Measurements from ENCODE around the gene HNRNPU. TPM values are rescaled to one million over a fixed set of nuclear protein-coding genes. Genes with fewer than 3 reads are reported as not detected.
A peak's percentile ranks its signal among the peaks of the same experiment; 100 is the strongest.

HNRNPU gene
- total RNA-seq, 1 donor from 2014 or later: 856 TPM

DNA sequence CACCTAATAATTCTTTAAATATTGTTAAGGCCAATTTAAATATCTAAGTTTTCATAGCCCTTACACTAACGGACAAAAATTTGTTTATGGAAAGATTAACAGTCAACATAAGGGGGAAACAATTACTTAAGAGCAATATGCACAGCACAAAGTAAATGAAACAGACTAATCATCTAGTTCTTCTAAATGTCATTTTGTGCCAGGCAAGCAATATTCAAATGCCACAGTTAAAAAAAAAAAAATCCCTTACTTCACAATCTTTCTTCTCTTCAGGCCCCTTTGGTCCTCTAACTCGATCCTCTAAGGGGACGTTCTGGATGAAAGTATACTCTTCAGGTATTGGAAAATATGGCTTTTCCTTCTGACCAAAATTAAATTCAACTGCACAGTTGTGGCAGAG, 6.6 kb downstream of the HNRNPU start:
- Mint-ChIP-seq H3K36me3 (peaks cover 65% of the 10 kb centered on the region), H3K27me3 (ENCODE audit: insufficient read depth, low read depth) (no peaks in the 10 kb centered on the region), H3K4me3 (no peak overlapping the region), H3K27ac (no peak overlapping the region), H3K4me1 (peaks cover 30% of the 10 kb centered on the region), H3K9me3 (no peaks in the 10 kb centered on the region)
- peaks cover 100% of the 10 kb centered on the region for H4K20me1 ChIP-seq (ENCODE audit: low read depth)
- TF ChIP-seq EZH2phosphoT487 (IDR thresholded peaks at IDR 0.05) (no peak), EZH2 (IDR thresholded peaks at IDR 0.05) (no peak), CTCF (IDR thresholded peaks at IDR 0.05) (no peak)
- peaks cover 32% of the 10 kb centered on the region for H3K4me1 ChIP-seq
- DNase-seq (ENCODE audit: low spot score): no peak
- peaks cover 80% of the 10 kb centered on the region for H3F3A ChIP-seq (ENCODE audit: low read depth)
- no peak overlapping the region for H3K4me3 ChIP-seq
- H3K9ac ChIP-seq: no peak overlapping the region
- H2AFZ ChIP-seq (replicated peaks): no peak overlapping the region
- H3K9me3 ChIP-seq (ENCODE audit: low read depth): no peaks in the 10 kb centered on the region
- H3K4me2 ChIP-seq: no peak overlapping the region
- peaks cover 100% of the 10 kb centered on the region for H3K79me2 ChIP-seq (ENCODE audit: low read depth)
- H3K27ac ChIP-seq: no peak overlapping the region
- peaks cover 73% of the 10 kb centered on the region for H3K36me3 ChIP-seq
- no peaks in the 10 kb centered on the region for H3K27me3 ChIP-seq

DNA sequence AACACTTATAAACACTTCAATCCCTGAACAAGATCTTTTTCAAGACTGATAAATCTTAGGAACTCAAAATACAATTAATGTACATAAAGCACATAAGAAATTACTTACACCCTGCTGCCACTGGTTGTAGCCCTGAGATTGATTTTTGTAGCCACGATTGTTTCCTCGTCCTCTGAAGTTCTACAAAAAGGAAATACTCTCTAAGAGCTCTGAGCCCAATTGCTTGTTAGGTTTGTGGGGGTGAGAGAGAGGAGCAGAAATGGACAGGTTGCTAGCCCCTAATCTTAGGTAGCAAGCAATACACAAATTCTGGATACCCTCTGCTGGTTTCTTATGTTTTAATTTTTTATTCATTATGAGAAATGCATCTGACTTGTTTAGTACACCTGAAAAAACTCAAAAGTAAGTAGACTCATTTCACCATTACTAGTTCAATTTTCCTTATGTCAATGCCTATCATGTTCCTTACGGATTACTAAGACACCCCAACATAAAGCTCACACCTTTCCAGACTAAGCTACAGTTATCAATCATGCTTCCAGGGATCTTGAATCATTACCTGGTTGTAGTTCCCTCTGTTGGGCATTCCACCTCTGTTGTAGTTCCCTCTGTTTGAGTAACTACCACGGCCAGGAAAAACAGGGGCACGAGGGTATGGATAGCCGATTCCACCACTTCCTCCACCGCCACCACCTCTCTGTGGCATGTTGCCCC, 9.3 kb downstream of the HNRNPU start:
- peaks cover 100% of the 10 kb centered on the region for H3K79me2 ChIP-seq (ENCODE audit: low read depth)
- no peak overlapping the region for H3K4me2 ChIP-seq
- no peak overlapping the region for H3K27ac ChIP-seq
- no peak for DNase-seq (ENCODE audit: low spot score)
- Mint-ChIP-seq H3K27me3 (ENCODE audit: insufficient read depth, low read depth) (no peaks in the 10 kb centered on the region), H3K4me3 (no peak overlapping the region), H3K36me3 (peaks cover 71% of the 10 kb centered on the region), H3K27ac (no peak overlapping the region), H3K4me1 (peaks cover 10% of the 10 kb centered on the region), H3K9me3 (no peaks in the 10 kb centered on the region)
- H3K36me3 ChIP-seq: peaks cover 80% of the 10 kb centered on the region
- no peaks in the 10 kb centered on the region for H3K9me3 ChIP-seq (ENCODE audit: low read depth)
- TF ChIP-seq EZH2 (IDR thresholded peaks at IDR 0.05) (no peak), CTCF (IDR thresholded peaks at IDR 0.05) (no peak), EZH2phosphoT487 (IDR thresholded peaks at IDR 0.05) (no peak)
- H3K9ac ChIP-seq: no peak overlapping the region
- H3F3A ChIP-seq (ENCODE audit: low read depth): peaks cover 91% of the 10 kb centered on the region
- H2AFZ ChIP-seq (replicated peaks): no peak overlapping the region
- H4K20me1 ChIP-seq (ENCODE audit: low read depth): peaks cover 100% of the 10 kb centered on the region
- peaks cover 17% of the 10 kb centered on the region for H3K4me1 ChIP-seq
- H3K27me3 ChIP-seq: no peaks in the 10 kb centered on the region
- no peak overlapping the region for H3K4me3 ChIP-seq

DNA sequence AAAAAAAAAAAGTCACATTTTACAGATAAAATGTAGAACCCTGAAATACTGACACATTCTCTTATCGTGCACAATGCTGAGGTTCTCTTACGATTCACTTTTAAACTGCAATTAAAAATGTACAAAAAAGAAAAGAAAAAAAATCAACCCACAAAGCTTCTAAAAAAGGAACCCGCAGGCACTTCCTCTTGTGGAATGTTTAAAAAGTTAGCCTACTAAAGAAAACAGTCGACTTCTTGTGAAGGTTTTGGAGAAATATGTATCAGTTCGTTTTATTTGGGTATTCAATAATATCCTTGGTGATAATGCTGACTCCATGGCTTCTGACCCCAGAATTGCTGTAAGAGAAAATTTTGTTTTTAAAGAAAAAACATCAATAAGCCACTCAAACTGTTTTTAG, 10.2 kb downstream of the HNRNPU start:
- Histone ChIP-seq H3K27ac (peak overlapping the region; percentile 68), H4K20me1 (ENCODE audit: low read depth) (peaks cover 99% of the 10 kb centered on the region), H3K9ac (no peak overlapping the region), H3K9me3 (ENCODE audit: low read depth) (no peaks in the 10 kb centered on the region), H3K79me2 (ENCODE audit: low read depth) (peaks cover 100% of the 10 kb centered on the region), H3K4me3 (no peak overlapping the region), H3K36me3 (peaks cover 81% of the 10 kb centered on the region), H3F3A (ENCODE audit: low read depth) (peaks cover 95% of the 10 kb centered on the region), H3K27me3 (no peaks in the 10 kb centered on the region), H3K4me1 (peaks cover 10% of the 10 kb centered on the region), H3K4me2 (no peak overlapping the region), H2AFZ (replicated peaks) (no peak overlapping the region)
- Mint-ChIP-seq H3K4me1 (peaks cover 10% of the 10 kb centered on the region), H3K4me3 (no peak overlapping the region), H3K36me3 (peaks cover 77% of the 10 kb centered on the region), H3K9me3 (no peaks in the 10 kb centered on the region), H3K27me3 (ENCODE audit: insufficient read depth, low read depth) (no peaks in the 10 kb centered on the region), H3K27ac (no peak overlapping the region)
- no peak for DNase-seq (ENCODE audit: low spot score)
- TF ChIP-seq CTCF (IDR thresholded peaks at IDR 0.05) (no peak), EZH2 (IDR thresholded peaks at IDR 0.05) (no peak), EZH2phosphoT487 (IDR thresholded peaks at IDR 0.05) (no peak)
